NOMO-1 treated with dmso at 0.1 percent for 144 hours (cell line): ENCODE results near the gene PRND.

Experiments
- DNase-seq: peaks from one replicate; lab custom pipeline; 2025; ENCODE audit not compliant: unreplicated experiment; lab: John Stamatoyannopoulos, UW

The PRND gene

GRCh38 chr20:4775322-4776078 lies 53.8 kb downstream of the PRND start:
- no peak for DNase-seq

GRCh38 chr20:4776079-4776630 lies 54.4 kb downstream of the PRND start:
- no peak for DNase-seq
